CD4-positive, alpha-beta T cell treated with Interleukin-17A for 1 hour (primary cell): Measurements from ENCODE around the gene TPD52L3.

Source experiments
- DNase-seq: peaks from one replicate; pipeline ENCODE4 v3.0.0-alpha.2; 2020

Gene TPD52L3

DNA sequence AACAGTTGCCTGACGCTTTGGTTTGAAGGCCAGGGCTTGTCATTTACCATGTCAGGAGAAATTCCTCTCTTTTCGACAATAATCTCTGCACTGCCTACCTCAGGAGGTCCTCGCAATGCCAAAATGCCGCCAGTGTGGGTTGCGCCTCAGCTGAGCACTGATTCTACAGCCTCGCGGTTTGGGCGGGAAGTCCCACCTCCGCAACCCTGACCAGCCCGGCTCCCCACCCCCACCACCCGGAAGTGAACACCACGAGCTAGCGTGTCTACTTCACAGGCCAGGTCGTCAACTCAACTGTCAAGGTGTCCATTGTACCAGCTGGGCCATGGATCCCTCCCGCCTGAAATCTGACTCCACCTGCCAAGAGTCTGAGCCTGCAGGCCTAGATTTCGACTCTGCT lies at the start of gene TPD52L3:
TSS of gene TPD52L3 (plus strand) at position 273 of the 400 bp plus-strand sequence. CDS start 221 bp downstream, outside the sequence.
- no peak for DNase-seq

DNA sequence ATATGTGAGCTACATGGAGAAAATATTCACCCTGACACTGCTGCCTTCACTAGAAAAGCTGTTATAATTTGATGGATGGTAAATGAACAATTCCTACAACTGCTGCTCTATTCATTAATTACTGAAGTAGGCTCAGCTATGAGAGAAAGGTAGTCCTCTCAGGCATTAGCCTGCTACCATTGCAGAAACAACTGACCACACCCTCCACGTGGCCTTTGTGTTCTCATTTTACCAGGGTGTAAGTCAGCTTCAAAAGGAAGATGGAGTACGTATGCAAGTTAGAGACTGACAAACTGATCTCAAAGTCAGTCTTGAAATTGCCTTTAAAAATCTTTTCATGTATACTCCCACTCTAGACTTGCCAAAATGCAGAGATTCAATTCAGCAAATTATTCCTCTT lies 26.3 kb upstream of the TPD52L3 start:
- DNase-seq = no peak

GRCh38 chr9:6302417-6302816 lies 25.8 kb upstream of the TPD52L3 start:
- no peak for DNase-seq

DNA sequence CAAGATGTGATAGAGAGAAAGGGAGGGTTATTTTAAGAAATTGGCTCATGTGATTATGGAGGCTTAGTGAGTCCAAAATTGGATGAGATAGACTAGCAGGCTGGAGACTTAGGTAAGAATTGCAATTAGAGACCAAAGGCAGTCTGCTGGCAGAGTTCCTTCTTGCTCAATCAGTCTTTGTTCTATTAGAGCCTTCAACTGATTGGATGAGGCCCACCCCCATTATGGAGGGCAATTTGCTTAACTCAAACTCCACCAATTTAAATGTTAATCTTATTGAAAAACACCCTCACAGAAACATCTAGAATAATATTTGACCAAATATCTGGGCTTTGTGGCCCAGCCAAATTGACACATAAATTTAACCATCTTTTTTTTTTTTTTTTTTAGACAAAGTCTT lies 23.9 kb upstream of the TPD52L3 start:
- no peak for DNase-seq

DNA sequence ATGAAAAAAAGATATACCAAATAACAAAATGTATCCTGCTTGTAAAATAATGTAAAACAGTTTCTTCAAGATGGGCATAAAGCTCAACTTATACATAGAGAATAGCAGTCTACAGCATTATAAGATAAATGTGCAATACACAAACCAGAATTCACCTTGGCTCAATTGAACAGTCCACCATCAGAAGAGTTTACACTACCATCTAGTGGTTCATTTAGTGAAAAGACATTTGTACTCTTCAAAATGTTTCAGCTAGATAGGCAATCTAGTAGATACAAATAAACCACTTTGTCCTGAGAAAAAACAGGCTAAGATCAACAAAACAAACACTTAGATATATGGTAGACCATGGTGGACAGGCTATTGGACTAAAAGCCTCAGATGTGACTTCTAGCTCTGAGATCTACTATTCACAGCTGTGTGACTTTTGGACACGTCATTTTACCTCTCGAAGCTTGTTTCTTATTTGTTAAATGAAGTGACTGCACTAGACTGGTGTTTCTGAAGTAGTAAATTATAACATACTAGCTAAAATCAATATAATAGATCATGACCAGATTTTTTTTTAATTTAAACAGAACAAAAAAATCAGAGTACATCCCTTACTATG lies 22.1 kb upstream of the TPD52L3 start:
- DNase-seq = peak; percentile 20

GRCh38 chr9:6307551-6308096 lies 20.6 kb upstream of the TPD52L3 start:
- DNase-seq = no peak

DNA sequence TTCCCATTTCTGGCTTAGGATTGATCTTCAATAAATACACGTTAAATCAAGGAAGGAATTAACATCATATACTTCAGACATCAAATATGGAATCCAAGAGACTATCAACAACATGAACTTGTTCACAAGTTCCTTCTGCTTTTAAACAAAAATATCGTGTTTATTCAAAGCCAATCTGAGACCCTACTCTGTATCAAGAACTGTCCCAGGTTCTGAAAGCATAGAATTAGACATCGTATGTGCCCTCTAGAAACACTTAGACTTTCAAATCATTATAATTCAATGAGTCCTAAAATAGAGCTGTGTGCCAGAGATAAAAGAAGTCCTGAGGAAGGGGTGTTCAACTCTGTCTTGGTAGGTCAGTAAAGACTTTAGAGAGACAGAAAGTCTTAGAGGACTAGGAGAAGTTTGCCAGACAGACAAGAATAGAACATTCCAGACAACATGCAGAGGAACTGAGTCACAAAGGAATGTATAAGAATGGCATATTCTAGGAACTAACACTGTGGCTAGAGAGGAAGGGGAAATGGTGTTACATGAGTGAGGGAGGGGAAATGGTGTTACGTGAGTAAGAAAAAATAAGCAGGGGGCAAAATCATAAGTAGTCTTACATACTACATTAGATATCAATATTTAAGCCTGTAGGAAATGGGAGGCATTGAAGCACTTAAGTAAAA lies 2.9 kb downstream of the TPD52L3 start:
- DNase-seq = no peak

- DNase-seq = no peak
These were observed 6.1 kb downstream of the TPD52L3 start for GRCh38 chr9:6334305-6334704.

- no peak for DNase-seq
These were observed 20.6 kb downstream of the TPD52L3 start for GRCh38 chr9:6348766-6349165.

- no peak for DNase-seq
These were observed 23.6 kb downstream of the TPD52L3 start for GRCh38 chr9:6351737-6352136.

DNA sequence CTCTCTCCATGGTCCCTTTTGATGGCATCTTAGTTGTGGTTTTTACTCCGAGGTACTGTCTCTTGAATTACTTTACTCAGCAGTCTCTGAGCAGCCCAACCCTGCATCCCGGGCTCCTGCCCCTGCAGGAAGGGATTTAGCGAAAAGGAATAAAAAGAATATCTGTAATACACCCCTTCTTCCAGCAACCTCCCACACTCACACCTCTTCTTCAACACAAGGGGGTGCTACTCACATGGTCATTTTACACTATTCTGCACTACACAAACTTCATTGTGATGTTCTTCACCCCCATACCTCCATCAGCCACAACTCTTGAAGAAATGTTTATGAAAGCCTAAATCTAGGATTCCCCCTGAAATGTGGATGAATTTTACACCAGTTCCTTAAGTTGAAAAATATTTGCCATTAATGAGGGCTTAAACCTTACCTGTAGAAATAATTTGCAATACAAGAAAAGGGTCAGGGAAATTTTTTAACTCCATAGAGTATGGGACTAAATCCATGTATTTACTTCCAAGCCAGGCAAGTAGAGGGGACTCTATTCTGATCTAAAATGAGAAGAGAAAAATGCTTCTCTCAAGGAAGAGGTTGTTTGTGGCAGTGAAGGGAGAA lies 26.0 kb downstream of the TPD52L3 start:
- DNase-seq = peak; percentile 71

- DNase-seq = no peak
These were observed 27.6 kb downstream of the TPD52L3 start for GRCh38 chr9:6355728-6356127.

GRCh38 chr9:6356441-6356840 lies 28.3 kb downstream of the TPD52L3 start:
- no peak for DNase-seq

DNA sequence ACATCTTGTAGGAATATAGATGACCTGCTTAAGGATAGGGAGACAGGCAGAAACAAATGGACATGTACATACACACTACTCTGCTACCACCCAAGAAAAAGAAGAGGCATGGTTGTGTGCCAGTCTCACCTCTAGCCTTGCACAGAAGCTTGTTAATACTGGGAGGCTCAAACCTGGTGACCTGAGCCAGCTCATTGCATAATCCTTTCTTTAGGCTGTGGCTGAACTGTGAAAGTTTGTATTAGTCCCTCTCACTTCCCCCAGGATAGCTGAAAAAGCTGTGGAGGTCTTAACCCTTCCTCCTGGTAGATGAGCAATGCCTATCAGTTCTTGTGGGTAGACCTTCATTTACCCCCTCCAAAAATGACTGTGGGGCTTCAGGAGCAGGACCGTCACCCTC lies 28.7 kb downstream of the TPD52L3 start:
- DNase-seq = no peak

DNA sequence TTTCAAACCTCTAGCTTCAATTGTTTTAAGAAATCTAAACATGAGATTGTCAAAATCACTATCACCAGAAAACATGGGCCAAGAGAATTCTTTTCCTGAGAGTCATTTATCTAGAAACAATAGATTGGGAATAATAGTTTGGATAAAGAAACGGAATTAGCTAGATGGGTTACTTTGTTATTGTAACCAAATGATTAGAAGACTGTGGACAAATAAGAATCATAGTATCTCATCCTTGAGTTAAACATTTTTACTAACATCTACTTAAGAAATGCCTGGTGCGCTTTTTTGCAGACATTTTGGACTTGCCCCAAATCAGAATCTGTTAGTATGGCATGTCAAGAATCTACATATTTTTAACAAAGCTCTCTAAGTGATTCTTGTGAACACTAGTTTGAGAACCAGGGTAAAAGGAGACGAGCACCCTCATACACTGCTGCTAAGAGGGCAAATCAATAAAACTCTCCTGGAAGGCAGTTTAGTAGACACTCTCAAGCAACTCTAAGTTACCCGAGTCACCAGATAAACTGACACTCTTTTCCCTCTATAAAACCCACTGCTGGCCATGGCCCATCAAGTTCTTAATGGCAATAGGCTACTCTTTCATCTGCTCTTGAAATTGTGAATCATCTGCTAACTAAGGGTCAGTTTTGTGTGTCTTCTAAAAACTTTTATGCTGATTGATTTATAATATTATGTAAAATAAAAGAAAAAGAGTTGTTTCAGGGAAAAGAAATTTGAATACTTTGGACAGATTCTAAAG lies 39.1 kb downstream of the TPD52L3 start:
- no peak for DNase-seq

GRCh38 chr9:6368831-6369230 lies 40.7 kb downstream of the TPD52L3 start:
- DNase-seq = no peak
